ENCODE measurements around the gene TMEM272.

TMEM272 gene

DNA sequence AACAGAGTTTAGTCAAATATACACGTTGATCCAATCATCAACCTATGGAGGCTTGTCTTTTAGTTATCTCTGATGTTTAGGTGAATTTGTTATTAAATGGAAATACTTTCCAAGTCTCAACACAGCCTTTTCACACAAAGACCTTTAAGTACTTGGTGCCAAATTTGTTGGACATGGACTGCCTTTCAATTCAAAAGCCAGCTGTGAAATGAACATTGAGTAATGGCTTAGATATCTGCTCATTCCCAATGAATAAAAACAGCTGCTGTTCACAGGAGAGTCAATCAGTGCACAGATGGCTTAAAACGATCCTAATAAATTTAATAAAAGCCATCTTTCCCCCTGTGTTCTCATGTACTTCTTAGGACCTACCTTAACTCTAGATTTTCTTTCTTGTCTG is 21.1 kb downstream of the TMEM272 start:
- no peak for DNase-seq

DNA sequence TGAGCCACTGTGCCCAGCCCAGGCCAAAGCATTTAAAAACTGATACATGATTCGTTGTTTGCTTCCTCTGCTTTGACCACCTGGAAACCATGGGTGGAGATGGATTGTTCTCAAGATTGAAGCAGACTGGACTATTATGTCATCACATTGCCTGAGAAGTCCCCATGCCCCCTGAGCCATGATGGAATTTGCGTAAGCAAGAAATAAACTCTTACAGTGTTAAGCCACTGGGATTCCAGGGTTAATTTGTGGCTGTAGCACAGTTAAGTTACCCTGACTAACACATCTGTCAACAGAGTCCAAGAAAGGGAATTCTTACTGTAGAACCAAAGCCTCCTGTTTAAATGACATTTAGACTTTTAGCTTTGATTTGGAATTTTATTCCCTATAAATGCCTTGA is 21.6 kb downstream of the TMEM272 start:
- no peak for DNase-seq

DNA sequence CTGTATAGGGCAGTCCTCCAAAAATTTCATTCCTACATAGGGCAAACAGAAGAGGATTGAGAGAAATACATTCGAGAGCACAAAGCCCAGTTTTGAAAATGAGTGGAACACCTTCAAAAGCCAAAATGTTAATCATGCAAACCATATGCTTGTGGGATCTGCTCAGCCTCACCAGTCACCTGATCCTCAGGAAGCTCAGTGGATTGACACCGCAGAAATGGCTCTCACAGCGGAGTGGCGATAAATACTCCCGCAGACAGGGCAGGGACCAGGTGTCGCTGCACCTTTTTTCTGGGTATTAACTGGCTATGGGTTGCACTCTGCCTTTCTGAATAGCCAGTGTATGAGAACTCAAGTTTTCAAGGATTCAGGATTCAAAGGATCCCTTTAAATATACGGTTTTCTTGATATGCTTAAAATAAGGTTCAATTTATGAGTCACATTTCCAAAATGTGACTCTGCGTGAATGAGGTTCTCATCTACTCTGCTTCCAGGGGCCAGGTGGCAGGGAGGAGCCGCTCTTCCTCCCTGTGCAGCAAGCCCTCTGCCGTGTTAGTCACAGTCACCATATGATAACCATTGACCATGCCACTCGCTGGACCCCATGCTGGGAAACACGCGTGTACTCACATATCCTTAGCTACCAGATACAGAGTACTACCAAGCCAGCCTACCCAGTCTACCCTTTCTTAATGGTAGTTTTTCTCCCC is 22.7 kb downstream of the TMEM272 start:
- DNase-seq, result no peak

DNA sequence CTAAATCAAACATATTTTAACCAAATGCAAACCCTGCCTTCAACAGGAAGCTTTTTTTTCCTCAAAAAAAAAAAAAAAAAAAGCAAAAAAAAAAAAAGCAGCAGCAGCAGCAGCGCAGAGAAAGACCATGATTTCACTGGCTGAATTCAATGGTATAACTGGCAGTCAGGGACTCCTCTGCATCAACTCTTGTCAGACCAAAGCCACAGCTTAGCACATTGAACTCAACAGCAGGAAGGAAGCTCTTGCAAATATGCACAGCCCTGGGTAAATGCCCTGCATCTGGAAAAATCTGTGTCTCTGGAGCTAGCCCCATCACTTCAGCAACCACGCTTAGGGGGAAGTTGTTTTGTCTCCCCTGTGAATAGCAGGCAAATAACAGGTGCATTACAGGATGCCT is 23.4 kb downstream of the TMEM272 start:
- DNase-seq, result no peak

DNA sequence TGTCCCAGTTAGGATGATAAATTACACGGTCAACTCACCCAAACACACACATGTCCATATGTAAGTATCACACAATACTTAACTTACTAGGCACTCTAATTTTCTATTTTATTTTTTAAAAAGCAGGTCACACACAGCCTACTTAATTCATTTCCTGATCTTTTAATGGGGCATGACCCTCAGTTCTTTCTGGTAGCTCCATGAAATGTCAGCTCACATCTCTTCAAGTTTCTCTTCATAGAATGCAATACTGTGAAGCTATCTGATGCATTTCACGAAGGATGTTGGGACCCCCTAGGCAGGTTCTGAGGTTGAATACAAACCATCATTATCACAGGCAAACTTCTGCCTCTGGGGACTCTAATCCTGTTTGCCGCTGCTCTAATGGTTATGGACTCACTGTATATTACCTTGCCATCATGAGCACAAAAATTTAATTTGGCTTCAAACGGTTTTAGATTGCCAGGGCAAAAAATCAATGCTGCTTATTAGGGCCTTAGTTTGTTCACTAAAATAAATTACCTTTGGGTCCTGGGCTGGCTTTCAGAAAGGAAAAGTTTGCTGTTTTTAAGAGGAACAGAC is 24.9 kb downstream of the TMEM272 start:
- no peak for DNase-seq

DNA sequence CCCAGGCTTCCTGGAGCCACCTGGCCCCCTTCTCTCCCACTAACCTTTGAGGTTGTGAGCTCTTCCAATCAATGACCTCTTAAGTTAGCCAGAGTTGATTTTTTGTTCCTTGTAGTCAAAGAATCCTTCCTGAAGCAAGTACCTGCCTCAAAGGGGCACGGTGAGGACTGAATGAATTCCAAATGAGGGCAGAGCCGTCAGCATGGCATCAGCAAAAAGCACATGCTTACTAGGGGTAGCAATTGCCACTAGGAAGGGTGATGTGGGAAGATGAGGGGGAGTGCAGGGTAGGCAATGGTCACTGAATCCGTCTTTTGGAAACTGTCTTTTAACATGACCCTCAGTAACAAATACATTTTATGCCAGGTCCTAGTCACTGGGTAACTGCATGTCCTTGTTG is 25.4 kb downstream of the TMEM272 start:
- no peak for DNase-seq

DNA sequence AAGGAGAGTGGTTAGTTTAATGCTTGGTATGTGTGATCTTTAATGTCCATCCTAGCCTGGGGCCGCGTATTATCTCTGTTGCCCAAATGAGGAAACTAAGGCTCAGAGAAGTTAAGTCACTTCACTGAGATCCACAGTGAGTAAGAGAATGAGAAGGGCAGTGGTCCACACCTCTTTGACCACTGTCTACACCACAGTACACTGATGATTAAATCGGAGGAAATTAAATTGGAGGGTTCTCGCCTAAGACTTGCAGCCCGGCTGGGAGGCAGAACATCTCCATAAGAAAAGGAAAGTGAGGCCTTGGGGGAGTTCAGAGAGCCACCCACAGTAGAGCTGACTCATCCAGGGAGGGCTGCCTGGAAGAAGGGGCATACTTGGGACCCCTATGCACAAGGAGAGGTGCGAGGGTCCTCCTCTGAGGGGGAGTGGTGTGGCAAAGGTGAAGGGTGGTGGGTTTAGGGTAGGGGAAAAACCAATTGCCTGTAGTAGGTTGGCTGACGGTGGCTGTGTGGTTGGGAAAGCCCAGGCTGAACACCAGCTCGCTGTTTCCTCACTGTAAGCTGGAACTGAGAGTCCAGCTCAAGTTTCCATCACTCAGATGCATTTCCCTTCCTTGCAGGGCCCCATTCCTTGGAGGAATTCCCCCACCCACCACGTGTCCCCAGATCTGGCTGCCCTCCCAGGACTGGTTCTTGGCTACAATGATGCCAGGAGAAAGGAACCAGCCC is 26.0 kb downstream of the TMEM272 start:
- no peak for DNase-seq

DNA sequence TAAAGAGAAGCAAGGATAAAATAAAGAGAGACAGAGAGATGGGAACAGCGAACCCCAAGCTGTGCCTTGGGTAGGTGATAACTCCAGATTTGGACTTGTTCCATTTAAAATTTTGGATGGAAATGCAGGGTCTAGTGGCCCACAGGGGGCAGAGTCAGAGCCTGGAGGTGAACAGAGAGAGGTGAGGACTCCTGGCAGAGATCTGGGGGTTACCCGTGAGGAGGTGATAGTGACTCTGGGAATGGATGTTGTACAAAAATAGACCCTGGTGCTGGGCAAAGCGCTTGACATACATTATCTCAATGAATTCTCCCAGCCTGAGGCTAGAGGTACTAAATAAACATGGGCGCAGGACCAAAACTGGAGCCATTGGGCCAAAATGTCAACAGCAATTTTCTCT is 26.7 kb downstream of the TMEM272 start:
- no peak for DNase-seq

DNA sequence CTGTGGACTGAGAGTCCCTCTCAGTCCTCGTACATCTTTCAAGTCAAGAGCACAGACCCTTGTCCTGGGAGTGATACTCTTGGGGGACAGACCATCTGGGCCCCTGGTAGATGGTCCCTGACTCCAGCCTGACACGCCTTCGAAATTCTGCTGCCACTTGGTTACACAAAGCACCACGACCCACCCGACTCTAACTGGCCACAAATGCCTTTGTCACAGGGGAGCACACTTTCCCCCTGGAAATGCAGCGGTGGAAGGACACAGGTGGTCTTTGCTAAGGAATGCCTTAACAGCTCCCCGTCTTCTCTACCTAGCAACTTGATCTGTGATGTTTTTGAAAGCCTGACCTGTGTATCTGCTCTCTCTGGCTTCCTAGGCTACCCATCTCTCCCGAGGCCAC is 27.3 kb downstream of the TMEM272 start:
- DNase-seq, result no peak

DNA sequence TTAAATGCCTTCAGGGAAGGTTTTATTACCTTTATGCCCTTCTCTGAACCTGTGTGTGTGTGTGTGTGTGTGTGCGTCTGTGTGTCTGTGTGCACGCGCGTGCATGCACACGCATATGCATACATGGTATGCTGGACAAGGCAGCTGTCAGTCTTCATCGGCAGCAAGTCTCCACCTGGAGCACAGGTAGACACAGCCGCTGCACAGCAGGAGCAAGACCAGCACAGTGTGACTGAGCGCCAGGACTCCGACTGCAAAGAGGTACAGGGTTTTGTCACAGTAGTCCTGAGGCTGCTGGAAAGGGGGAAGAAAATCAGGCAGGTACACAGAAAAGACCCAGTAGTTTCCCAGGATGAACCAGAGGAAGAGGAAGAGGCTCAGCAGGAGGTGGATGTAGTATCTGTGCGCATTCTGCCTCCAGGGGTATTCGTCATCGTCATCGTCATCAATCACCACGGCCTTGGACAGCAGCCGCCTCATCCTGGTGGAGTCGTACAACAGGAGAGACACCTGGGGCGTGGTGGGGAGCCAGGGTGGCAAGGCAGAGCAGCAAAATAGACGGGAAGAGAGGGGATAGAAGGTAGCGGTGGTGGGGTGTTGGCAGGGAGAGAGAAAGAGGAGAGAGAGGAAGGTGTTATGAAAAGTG is 28.2 kb downstream of the TMEM272 start:
- DNase-seq, result no peak

DNA sequence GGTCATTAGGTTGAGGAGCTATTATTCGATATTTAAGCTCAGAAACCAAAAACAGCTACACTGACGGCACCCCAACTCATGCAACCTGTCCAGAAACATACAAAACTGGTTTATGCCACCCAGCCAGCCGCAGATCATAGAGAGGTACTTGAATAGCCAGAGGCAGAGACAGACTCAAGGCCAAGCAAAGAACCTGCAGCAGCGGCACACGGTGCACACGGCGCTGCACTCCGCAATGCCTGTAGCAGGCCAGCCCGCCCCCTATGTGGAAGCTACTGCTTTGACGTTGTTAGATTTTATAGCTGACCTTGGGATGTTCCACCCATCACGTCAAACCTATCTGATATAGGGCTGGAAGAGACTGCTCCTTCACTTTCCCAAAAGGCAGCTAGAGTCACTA is 29.1 kb downstream of the TMEM272 start:
- DNase-seq, result no peak

DNA sequence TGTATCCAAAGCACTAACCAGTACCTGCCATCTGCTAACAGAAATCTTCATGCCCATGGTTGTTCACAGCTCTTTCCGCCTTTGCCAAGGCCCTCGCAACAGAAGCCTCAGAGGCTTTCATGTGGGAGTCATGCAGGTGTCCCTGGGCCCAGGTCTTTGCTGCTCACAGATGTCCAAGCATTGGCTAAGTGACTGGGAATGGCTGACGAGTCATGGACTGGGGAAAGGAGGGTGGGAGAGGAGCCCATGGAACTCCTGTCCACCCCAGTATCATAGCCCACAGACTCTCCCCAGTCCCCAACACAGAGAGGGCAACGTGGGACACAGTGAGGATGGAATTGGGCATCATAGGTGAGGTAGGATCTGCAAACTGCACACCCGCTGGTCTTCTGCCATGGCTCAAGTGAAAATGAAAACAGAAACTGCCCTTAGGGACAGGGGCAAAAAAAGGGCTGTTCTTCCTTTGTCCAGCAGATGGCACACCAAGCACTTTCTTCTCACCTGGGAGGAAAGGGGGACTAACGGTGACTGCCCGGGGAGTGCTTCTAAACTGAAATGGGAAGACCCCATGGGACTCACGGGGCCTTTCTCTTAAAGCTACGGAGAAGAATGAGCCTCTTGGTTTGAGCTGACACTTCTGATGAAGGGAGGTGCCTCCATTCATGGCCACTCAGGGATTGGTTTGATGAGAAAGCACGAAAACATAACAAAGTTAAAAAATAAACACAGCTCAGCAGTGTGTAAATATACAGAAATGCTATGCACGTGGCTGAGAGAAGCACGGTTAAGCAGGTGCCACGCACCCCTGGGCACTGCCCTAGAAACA is 29.9 kb downstream of the TMEM272 start:
- DNase-seq, result peak; percentile 2

DNA sequence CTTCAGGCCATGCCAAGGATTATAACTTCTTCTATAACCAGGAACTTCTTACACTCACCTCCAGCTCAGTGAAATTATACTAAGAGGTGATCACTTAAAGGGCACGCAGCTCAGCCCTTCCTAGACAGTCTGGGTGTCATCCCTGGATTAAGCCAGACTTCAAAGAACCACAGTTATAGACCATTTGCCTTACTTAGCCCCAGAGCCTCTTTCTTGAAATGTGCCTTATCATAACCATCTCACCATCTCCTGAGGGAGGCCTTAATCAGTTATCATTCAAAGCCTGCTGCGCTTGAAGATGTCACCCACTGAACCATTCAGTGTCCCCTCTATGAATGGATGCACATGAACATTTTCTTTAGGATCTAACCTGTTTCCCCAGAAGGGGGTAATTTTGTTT is 30.9 kb downstream of the TMEM272 start:
- no peak for DNase-seq

DNA sequence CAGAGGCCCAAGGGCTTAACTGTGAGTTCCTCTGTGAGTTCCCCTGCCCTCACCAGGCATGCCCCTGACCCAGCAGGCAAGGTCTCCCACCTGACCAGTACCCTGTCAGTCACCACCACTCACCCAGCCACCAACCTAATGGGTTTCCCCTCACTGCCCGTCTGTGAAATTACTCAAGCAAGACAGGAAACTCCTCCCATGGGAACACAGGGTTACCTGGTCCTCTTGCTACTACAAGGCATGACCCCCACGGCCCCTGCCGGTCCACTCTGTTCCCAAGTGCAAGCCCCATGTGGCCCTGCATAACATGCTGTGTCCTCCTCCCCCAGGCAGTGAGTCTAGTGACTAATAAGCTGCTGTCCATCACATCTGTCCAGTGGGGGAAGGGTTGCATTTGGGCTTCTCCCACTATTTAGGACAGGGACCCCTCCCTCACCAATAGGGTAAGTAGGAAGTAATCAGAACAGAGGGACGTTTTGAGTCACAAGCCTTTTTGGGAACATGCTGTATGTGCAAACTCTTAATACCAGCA is 33.0 kb downstream of the TMEM272 start:
- DNase-seq, result no peak

DNA sequence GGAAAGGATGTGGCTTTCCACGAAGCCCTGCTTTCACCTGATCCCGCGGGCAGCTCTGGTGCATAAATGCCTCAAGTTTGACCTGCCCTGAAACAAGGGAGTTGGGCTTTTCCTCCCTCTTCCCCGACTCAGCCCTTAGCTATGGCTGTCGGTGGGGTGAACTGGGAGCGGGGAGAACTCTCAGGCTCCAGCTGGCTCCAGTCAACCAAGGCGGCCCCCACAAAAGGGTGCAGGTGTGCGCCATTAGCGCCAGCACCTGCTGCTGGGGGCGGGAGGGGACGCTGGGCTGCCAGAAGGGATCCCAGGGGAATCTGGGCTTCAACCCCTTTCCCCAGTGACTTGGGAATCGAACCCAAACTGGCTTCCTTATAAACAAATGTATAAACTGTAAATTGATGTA is 33.9 kb downstream of the TMEM272 start:
- no peak for DNase-seq

DNA sequence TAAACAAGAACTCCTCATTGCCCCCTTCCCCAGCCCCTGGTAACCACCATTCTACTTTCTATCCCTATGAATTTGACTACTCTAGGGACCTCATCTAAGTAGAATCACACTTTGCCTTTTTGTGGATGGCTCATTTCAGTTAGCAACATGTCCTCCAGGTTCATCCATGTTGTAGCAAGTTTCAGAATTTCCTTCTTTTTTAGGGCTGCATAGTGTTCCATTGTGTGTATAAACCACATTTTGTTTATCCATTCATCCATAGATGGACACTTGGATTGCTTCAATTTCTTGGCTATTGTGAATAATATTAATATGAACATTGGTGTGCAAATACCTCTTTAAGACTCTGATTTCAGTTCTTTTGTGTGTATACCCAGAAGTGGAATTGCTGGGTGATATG is 36.2 kb downstream of the TMEM272 start:
- DNase-seq, result no peak

DNA sequence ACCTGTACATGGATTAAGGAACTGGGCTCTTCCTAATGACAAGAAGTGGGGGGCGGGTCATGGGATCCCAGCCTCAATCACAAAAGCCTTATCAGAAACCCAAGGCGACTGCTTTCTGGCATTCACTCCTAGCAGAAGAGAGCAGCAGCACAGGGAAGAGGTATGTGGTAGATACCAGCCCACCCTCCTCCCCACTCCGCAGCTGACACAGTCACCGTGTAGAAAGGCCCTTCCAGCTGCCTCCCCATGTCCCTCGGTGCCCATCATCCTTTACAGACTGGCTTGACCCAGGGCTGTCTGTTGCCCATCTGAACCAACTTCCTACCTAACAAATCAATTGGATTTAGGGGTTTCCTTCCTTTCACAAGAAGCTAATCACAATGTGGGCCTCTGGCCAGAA is 37.9 kb downstream of the TMEM272 start:
- no peak for DNase-seq

DNA sequence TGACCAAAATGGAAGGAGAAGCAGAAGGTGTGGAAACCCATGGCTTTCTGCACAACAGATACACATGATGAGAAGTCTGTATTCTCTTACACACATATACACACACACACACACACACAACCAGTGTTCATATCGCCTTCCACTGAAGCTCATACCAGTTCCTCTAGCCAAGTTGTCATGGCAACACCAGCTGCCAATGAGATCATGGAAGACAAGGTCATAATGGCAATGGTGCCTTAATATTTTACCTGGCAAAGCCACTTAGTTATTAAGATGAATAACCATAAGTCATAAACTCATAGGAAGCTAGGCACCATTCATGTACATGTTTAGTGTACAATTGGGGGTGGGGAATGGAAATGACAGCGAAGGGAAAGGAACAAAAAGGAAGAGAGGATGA is 38.4 kb downstream of the TMEM272 start:
- no peak for DNase-seq

DNA sequence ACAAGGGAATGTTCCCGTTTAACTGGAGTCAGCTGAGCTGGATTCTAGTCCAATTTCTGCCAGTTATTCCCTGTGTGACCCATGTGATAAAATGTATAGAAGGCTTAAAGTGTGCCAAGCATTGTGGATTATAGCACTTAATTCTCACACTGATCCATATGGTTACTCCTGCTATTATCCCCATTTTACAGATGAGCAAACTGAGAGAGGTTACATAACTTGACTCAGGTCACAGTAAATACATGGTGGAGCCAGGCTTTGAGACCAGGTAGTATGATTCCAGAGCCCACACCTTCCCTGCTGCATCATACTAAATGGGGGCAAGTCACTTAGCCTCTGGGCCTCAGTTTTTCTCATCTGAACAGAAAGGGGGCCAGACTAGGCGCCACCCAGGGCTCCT is 39.1 kb downstream of the TMEM272 start:
- no peak for DNase-seq

DNA sequence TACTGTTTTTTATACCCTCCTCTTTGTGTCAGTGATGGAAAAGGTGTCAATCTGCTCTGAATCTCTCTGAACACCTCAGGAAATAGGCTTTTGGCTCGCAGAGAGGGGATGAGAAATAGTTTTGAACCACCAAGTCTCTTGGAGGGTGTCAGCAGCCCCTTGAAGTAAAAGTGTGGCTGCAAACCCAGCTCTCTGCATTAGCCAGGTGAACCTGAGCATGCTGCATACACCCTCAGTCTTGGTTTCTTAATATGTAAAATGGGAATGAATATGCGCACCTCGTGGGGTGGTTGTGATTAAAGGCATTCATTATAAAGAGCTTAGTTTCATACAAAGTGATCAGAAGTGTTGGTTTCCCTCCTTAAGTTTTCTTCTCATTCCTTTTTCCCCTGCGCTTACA is 39.7 kb downstream of the TMEM272 start:
- no peak for DNase-seq

DNA sequence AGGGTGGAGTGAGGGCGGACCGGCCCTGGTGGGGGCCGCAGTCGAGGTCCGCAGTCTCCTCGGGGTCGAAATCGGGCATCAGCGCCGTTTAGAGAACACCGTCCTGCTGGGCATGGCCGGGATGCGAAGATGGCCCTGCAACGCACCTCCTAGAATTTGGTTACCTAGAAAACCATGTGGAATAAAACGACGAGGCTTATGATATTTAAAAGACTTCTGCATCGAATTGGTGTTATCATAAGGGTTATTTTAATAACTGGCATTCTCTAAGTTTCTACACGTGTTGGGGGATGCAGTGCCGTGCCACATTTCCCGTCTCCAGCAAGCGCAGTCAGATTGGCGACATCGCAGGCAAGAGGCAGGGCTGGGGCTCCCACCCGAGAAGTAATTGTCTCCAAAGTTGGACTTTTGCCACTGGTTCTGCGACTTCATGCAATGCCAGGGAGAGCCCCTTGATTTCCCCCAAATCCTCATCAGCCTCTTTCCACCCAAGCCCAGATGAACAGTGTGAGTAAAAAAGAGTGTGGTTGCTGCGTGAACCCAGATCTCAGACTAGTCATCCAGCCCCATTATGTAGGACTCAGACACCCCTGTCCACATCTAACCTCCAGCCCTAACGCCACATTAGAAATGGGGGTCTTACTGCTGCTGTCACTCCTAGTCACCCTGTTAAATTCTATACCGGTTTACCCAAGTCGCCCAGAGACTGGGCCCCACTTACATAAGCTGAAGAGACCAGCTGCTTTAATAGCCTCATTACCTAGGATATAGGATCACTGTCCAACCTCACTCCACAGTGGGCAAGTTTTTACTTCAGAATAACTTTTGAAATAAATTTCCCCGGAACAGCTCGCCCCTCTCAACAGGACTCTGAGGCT is 40.4 kb downstream of the TMEM272 start:
- no peak for DNase-seq
